Endothelial cell of umbilical vein (primary cell): Measurements from ENCODE around the gene TTC23L. TPM values are rescaled to one million over a fixed set of nuclear protein-coding genes. Genes with fewer than 3 reads are reported as not detected.

Experiments used
- polyA plus RNA-seq, 4 experiments: library from polyadenylated mRNA; depleted of rRNA in 3 of 4; stranded (reverse) in 3 of 4; unstranded in 1 of 4; fragments of >200 nt; gene quantifications; 2 replicates each; pipeline versions ENCODE4 v1.2.1 to v1.2.3, GENCODE V29; 2011 to 2012; ENCODE audit warnings: missing spikeins in 1 of 4
- total RNA-seq: library from RNA; stranded (reverse); gene quantifications from 2 replicates; pipeline ENCODE4 v1.2.3, GENCODE V29; 2021

The TTC23L gene
- total and polyA plus RNA-seq, 2 donors (not counting 3 experiments of a cell fraction or from before 2014, with no cell fraction given), result not detected

Other genes with a start within 250 kb of the TTC23L start
- gene RAI14, start 182.8 kb upstream of the TTC23L start, total RNA-seq, result 369 and 390 TPM in 2 replicates
- gene RAI14, start 182.8 kb upstream of the TTC23L start, polyA plus RNA-seq, result 113 and 114 TPM in 2 replicates
- gene RAD1, start 76.3 kb downstream of the TTC23L start, total RNA-seq, result 22.2 and 25.0 TPM in 2 replicates
- gene RAD1, start 76.3 kb downstream of the TTC23L start, polyA plus RNA-seq, result 10.7 and 11.7 TPM in 2 replicates
- gene BRIX1, start 76.5 kb downstream of the TTC23L start, total RNA-seq, result 28.4 and 32.2 TPM in 2 replicates
- gene BRIX1, start 76.5 kb downstream of the TTC23L start, polyA plus RNA-seq, result 8.0 and 14.0 TPM in 2 replicates
- gene DNAJC21, start 90.4 kb downstream of the TTC23L start, total RNA-seq, result 39.4 and 49.2 TPM in 2 replicates
- gene DNAJC21, start 90.4 kb downstream of the TTC23L start, polyA plus RNA-seq, result 3.1 and 5.3 TPM in 2 replicates
- gene AGXT2, start 208.8 kb downstream of the TTC23L start, total RNA-seq, result not detected in 2 replicates
- gene AGXT2, start 208.8 kb downstream of the TTC23L start, polyA plus RNA-seq, result not detected in 2 replicates